ENCODE measurements around the gene SUSD1.
"Not testable (repeated sequence)": the region's sequence is repeated elsewhere in the genome, so short reads cannot be mapped to it uniquely, and the experiment has no call there.

SUSD1 gene

GRCh38 chr9:112129246-112129645 lies 45.9 kb downstream of the SUSD1 start:
- DNase-seq (ENCODE audit: low read depth): no peak

- DNase-seq (ENCODE audit: low read depth): not testable (repeated sequence)
Observed at GRCh38 chr9:112128399-112128798, 46.7 kb downstream of the SUSD1 start.

GRCh38 chr9:112127281-112127680 lies 47.8 kb downstream of the SUSD1 start:
- no peak for DNase-seq (ENCODE audit: low read depth)

GRCh38 chr9:112125951-112126388 lies 49.1 kb downstream of the SUSD1 start:
- DNase-seq (ENCODE audit: low read depth): no peak

GRCh38 chr9:112124156-112124555 lies 50.9 kb downstream of the SUSD1 start:
- DNase-seq (ENCODE audit: low read depth): no peak

- DNase-seq (ENCODE audit: low read depth): no peak
Observed at GRCh38 chr9:112121633-112122032, 53.5 kb downstream of the SUSD1 start.

GRCh38 chr9:112120439-112120925 lies 54.6 kb downstream of the SUSD1 start:
- DNase-seq (ENCODE audit: low read depth): no peak

- DNase-seq (ENCODE audit: low read depth): no peak
Observed at GRCh38 chr9:112120030-112120341, 55.1 kb downstream of the SUSD1 start.

GRCh38 chr9:112119225-112120029 lies 55.7 kb downstream of the SUSD1 start:
- no peak for DNase-seq (ENCODE audit: low read depth)

- no peak for DNase-seq (ENCODE audit: low read depth)
Observed at GRCh38 chr9:112118009-112118408, 57.1 kb downstream of the SUSD1 start.

- no peak for DNase-seq (ENCODE audit: low read depth)
Observed at GRCh38 chr9:112115970-112116753, 58.9 kb downstream of the SUSD1 start.

GRCh38 chr9:112115109-112115508 lies 60.0 kb downstream of the SUSD1 start:
- DNase-seq (ENCODE audit: low read depth): no peak

GRCh38 chr9:112112941-112113681 lies 62.0 kb downstream of the SUSD1 start:
- no peak for DNase-seq (ENCODE audit: low read depth)

- DNase-seq (ENCODE audit: low read depth): no peak
Observed at GRCh38 chr9:112112519-112112918, 62.6 kb downstream of the SUSD1 start.

GRCh38 chr9:112111461-112111860 lies 63.6 kb downstream of the SUSD1 start:
- no peak for DNase-seq (ENCODE audit: low read depth)

GRCh38 chr9:112110777-112111113 lies 64.4 kb downstream of the SUSD1 start:
- DNase-seq (ENCODE audit: low read depth): no peak

- no peak for DNase-seq (ENCODE audit: low read depth)
Observed at GRCh38 chr9:112110094-112110776, 64.9 kb downstream of the SUSD1 start.

- no peak for DNase-seq (ENCODE audit: low read depth)
Observed at GRCh38 chr9:112104901-112105300, 70.2 kb downstream of the SUSD1 start.

GRCh38 chr9:112104401-112104800 lies 70.7 kb downstream of the SUSD1 start:
- no peak for DNase-seq (ENCODE audit: low read depth)

- no peak for DNase-seq (ENCODE audit: low read depth)
Observed at GRCh38 chr9:112103405-112103804, 71.7 kb downstream of the SUSD1 start.

- peak; percentile 49 for DNase-seq (ENCODE audit: low read depth)
Observed at GRCh38 chr9:112097712-112098688, 77.1 kb downstream of the SUSD1 start.
